Stimulated activated CD4-positive, alpha-beta T cell treated with anti-CD3 and anti-CD28 coated beads, Interleukin-12 subunit alpha, Interleukin-12 subunit beta, amount 100 ng/mL, for 24 hours (primary cell): ENCODE results near the gene PPDPF.
"Not testable (repeated sequence)": the region's sequence is repeated elsewhere in the genome, so short reads cannot be mapped to it uniquely, and the experiment has no call there.

Experiments
- DNase-seq, 2 experiments: peaks; one replicate each; pipeline ENCODE4 v3.0.0-alpha.2; 2020; ENCODE audit warnings: low read depth in 2 of 2

Gene PPDPF

GRCh38 chr20:63520504-63520933, at the start of gene PPDPF:
PPDPF (plus strand) TSS chr20:63520765; CDS start chr20:63521309, 544 bp downstream.
- DNase-seq, result peak; percentile 70 to 72

- DNase-seq, result no peak
Observed at GRCh38 chr20:63471002-63471716, 49.4 kb upstream of the PPDPF start.

- no peak for DNase-seq
Observed at GRCh38 chr20:63471717-63471980, 48.9 kb upstream of the PPDPF start.

- DNase-seq, result no peak
Observed at GRCh38 chr20:63471981-63472831, 48.4 kb upstream of the PPDPF start, which contains the start of gene KCNQ2. KCNQ2 (minus strand) TSS chr20:63472655; CDS start chr20:63472463, 192 bp downstream.

GRCh38 chr20:63472862-63473390, 47.6 kb upstream of the PPDPF start:
- DNase-seq, result no peak

GRCh38 chr20:63473555-63474449, 46.8 kb upstream of the PPDPF start:
- no peak for DNase-seq

GRCh38 chr20:63475209-63475608, 45.4 kb upstream of the PPDPF start:
- DNase-seq, result no peak

GRCh38 chr20:63477061-63477616, 43.4 kb upstream of the PPDPF start:
- DNase-seq, result no peak

- no peak for DNase-seq
Observed at GRCh38 chr20:63477944-63478343, 42.6 kb upstream of the PPDPF start.

- DNase-seq, result no peak
Observed at GRCh38 chr20:63478346-63479302, 41.9 kb upstream of the PPDPF start.

GRCh38 chr20:63479695-63480419, 40.7 kb upstream of the PPDPF start:
- not testable (repeated sequence) for DNase-seq

- no peak for DNase-seq
Observed at GRCh38 chr20:63481503-63481902, 39.1 kb upstream of the PPDPF start.

GRCh38 chr20:63482021-63482587, 38.5 kb upstream of the PPDPF start:
- DNase-seq, result no peak

- no peak for DNase-seq
Observed at GRCh38 chr20:63483834-63484233, 36.7 kb upstream of the PPDPF start.

- DNase-seq, result no peak
Observed at GRCh38 chr20:63484236-63484635, 36.3 kb upstream of the PPDPF start.

GRCh38 chr20:63484651-63485403, 35.7 kb upstream of the PPDPF start:
- no peak for DNase-seq

- DNase-seq, result no peak
Observed at GRCh38 chr20:63486300-63486855, 34.2 kb upstream of the PPDPF start.

GRCh38 chr20:63487116-63487764, 33.3 kb upstream of the PPDPF start:
- no peak for DNase-seq
